Urothelium cell line (cell line): Measurements from ENCODE around the gene ME3.
"Not testable (repeated sequence)": the region's sequence is repeated elsewhere in the genome, so short reads cannot be mapped to it uniquely, and the experiment has no call there.

Experiments
- DNase-seq: peaks from one replicate; pipeline ENCODE4 v3.0.0; 2011; ENCODE audit warnings: low spot score, mixed read lengths
- FAIRE-seq: peaks from 2 replicates; lab custom pipeline; 2011; peaks lifted over from hg19 to GRCh38; lab: Jason Lieb, UNC

ME3 gene

GRCh38 chr11:86522512-86522911 lies 149.9 kb downstream of the ME3 start:
- not testable (repeated sequence) for FAIRE-seq, DNase-seq

- DNase-seq, result no peak
- no peak for FAIRE-seq
Measured at GRCh38 chr11:86519064-86519911, 153.1 kb downstream of the ME3 start.

GRCh38 chr11:86518211-86518610 lies 154.2 kb downstream of the ME3 start:
- DNase-seq, result no peak
- no peak for FAIRE-seq

- FAIRE-seq (no peak), DNase-seq (no peak)
Measured at GRCh38 chr11:86517557-86517956, 154.9 kb downstream of the ME3 start.

- FAIRE-seq, result no peak
- peak; percentile 58 for DNase-seq
Measured at GRCh38 chr11:86515297-86516094, 156.9 kb downstream of the ME3 start.

GRCh38 chr11:86514453-86514852 lies 158.0 kb downstream of the ME3 start:
- FAIRE-seq (no peak), DNase-seq (no peak)

GRCh38 chr11:86513746-86514373 lies 158.6 kb downstream of the ME3 start:
- FAIRE-seq, result no peak
- no peak for DNase-seq

- DNase-seq (no peak), FAIRE-seq (no peak)
Measured at GRCh38 chr11:86513138-86513537, 159.3 kb downstream of the ME3 start.

- FAIRE-seq (no peak), DNase-seq (peak; percentile 48)
Measured at GRCh38 chr11:86511086-86511551, 161.3 kb downstream of the ME3 start.

GRCh38 chr11:86510674-86511073 lies 161.7 kb downstream of the ME3 start:
- FAIRE-seq (no peak), DNase-seq (no peak)

- FAIRE-seq (no peak), DNase-seq (no peak)
Measured at GRCh38 chr11:86510097-86510496, 162.3 kb downstream of the ME3 start.

GRCh38 chr11:86509588-86509974 lies 162.8 kb downstream of the ME3 start:
- DNase-seq (no peak), FAIRE-seq (no peak)

GRCh38 chr11:86508604-86509587 lies 163.5 kb downstream of the ME3 start:
- FAIRE-seq, result peak; percentile 32

GRCh38 chr11:86507249-86507845 lies 165.1 kb downstream of the ME3 start:
- FAIRE-seq, result no peak
- no peak for DNase-seq

More at GRCh38 chr11:86508604-86509587, 163.5 kb downstream of the ME3 start:
- no peak for DNase-seq

GRCh38 chr11:86506235-86506634 lies 166.2 kb downstream of the ME3 start:
- DNase-seq (no peak), FAIRE-seq (no peak)

GRCh38 chr11:86503131-86503530 lies 169.3 kb downstream of the ME3 start:
- FAIRE-seq (no peak), DNase-seq (no peak)

- FAIRE-seq, result no peak
- no peak for DNase-seq
Measured at GRCh38 chr11:86502137-86502642, 170.2 kb downstream of the ME3 start.

- DNase-seq (no peak), FAIRE-seq (no peak)
Measured at GRCh38 chr11:86500500-86501140, 171.8 kb downstream of the ME3 start.

GRCh38 chr11:86499723-86500129 lies 172.7 kb downstream of the ME3 start:
- FAIRE-seq (no peak), DNase-seq (no peak)
